DND-41 (cell line): Measurements from ENCODE around the gene FGF14.

Experiments used
- ATAC-seq: fragments of 200-7000 bp; cut with Tn5 transposase; 3 replicates; pipeline ENCODE4 v1.9.1; 2021; ENCODE audit warnings: low read depth; ENCODE audit not compliant: insufficient read depth
- DNase-seq: peaks from one replicate; pipeline ENCODE4 v3.0.0-alpha.2; 2020
- H2AFZ ChIP-seq: 2 replicates; pipeline ENCODE4 v1.6.0; 2012; ENCODE audit warnings: low read depth, low read length
- H3K27ac ChIP-seq: 2 replicates; pipeline ENCODE4 v1.5.1; 2012; ENCODE audit warnings: low read length, inconsistent platforms
- H3K27me3 ChIP-seq: fragments of 200-600 bp; sonication (generic); 2 replicates; pipeline ENCODE4 v1.6.0; 2012; ENCODE audit warnings: low read length, mild to moderate bottlenecking, inconsistent platforms; ENCODE audit not compliant: insufficient read depth, poor library complexity
- H3K36me3 ChIP-seq: 2 replicates; pipeline ENCODE4 v1.5.1; 2012; ENCODE audit warnings: low read length, inconsistent platforms; ENCODE audit not compliant: insufficient read depth
- H3K4me1 ChIP-seq: 2 replicates; pipeline ENCODE4 v1.5.1; 2012; ENCODE audit warnings: mild to moderate bottlenecking, low read length; ENCODE audit not compliant: insufficient read depth
- H3K4me2 ChIP-seq: 2 replicates; pipeline ENCODE4 v1.6.0; 2012; ENCODE audit warnings: mild to moderate bottlenecking, moderate library complexity, low read length, inconsistent platforms; ENCODE audit not compliant: insufficient read depth
- H3K4me3 ChIP-seq, 2 experiments: fragments of 200-600 bp in 1 of 2; shearing (Covaris generic) in 1 of 2; 2 replicates each; pipeline ENCODE4 v1.5.1; 2012 to 2016; ENCODE audit warnings: inconsistent platforms in 2 of 2, low read length in 2 of 2, mild to moderate bottlenecking in 2 of 2, low read depth in 1 of 2, moderate library complexity in 1 of 2
- H3K79me2 ChIP-seq: 2 replicates; pipeline ENCODE4 v1.6.0; 2012; ENCODE audit warnings: low read length, inconsistent platforms; ENCODE audit not compliant: insufficient read depth
- H3K9ac ChIP-seq: 2 replicates; pipeline ENCODE4 v1.6.0; 2012; ENCODE audit warnings: low read depth, mild to moderate bottlenecking, inconsistent platforms, low read length, moderate library complexity
- H3K9me3 ChIP-seq: 2 replicates; pipeline ENCODE4 v1.5.1; 2012; ENCODE audit warnings: low read length, moderate library complexity, mild to moderate bottlenecking, inconsistent platforms; ENCODE audit not compliant: insufficient read depth, severe bottlenecking
- H4K20me1 ChIP-seq: 2 replicates; pipeline ENCODE4 v1.6.0; 2012; ENCODE audit warnings: low read length; ENCODE audit not compliant: insufficient read depth
- CTCF ChIP-seq: IDR thresholded peaks from 2 replicates; pipeline ENCODE4 v1.5.1; 2012; ENCODE audit warnings: borderline replicate concordance, low read length, moderate library complexity, mild to moderate bottlenecking; ENCODE audit not compliant: poor library complexity, severe bottlenecking; ENCODE audit errors: extremely low read depth
- EZH2 ChIP-seq: IDR thresholded peaks from 3 replicates; pipeline ENCODE4 v1.6.1; 2012; ENCODE audit warnings: borderline replicate concordance, low read depth, mild to moderate bottlenecking, moderate library complexity, low read length, inconsistent platforms; ENCODE audit not compliant: severe bottlenecking

The FGF14 gene

GRCh38 chr13:101673360-101674105 is 728.3 kb downstream of the FGF14 start:
- no peak overlapping the region for H3K4me2 ChIP-seq
- no peak overlapping the region for H3K9ac ChIP-seq
- no peak overlapping the region for H3K4me3 ChIP-seq
- no peaks in the 10 kb centered on the region for H4K20me1 ChIP-seq
- H2AFZ ChIP-seq: no peak overlapping the region
- H3K36me3 ChIP-seq: no peaks in the 10 kb centered on the region
- no peak overlapping the region for H3K27ac ChIP-seq
- ATAC-seq: peak; percentile 48; the same call in 1 of the 3 replicates
- H3K27me3 ChIP-seq: no peaks in the 10 kb centered on the region
- DNase-seq: no peak
- no peaks in the 10 kb centered on the region for H3K9me3 ChIP-seq
- no peak for TF ChIP-seq CTCF
- no peak for TF ChIP-seq EZH2
- no peaks in the 10 kb centered on the region for H3K4me1 ChIP-seq
- no peaks in the 10 kb centered on the region for H3K79me2 ChIP-seq

GRCh38 chr13:101661839-101662238 is 740.0 kb downstream of the FGF14 start:
- DNase-seq (no peak), ATAC-seq (no peak)

More at GRCh38 chr13:101661839-101662238, 740.0 kb downstream of the FGF14 start:
- H3K36me3 ChIP-seq: no peaks in the 10 kb centered on the region
- no peaks in the 10 kb centered on the region for H3K4me1 ChIP-seq
- H3K4me3 ChIP-seq: no peak overlapping the region
- 0 out of 2 replicates have a peak overlapping the region, but pooled peaks have one; percentile 26 for H2AFZ ChIP-seq
- H3K4me2 ChIP-seq: no peak overlapping the region
- TF ChIP-seq CTCF (no peak), EZH2 (no peak)
- H3K27ac ChIP-seq: no peak overlapping the region
- H3K27me3 ChIP-seq: no peaks in the 10 kb centered on the region
- H3K9ac ChIP-seq: no peak overlapping the region
- H3K79me2 ChIP-seq: no peaks in the 10 kb centered on the region
- H3K9me3 ChIP-seq: no peaks in the 10 kb centered on the region
- no peaks in the 10 kb centered on the region for H4K20me1 ChIP-seq
